IMR-90 (cell line): ENCODE data around the gene LEMD3.

Experiments used
- BHLHE40 ChIP-seq: fragments of 150-350 bp; IDR thresholded peaks from 2 replicates; pipeline ENCODE4 v1.6.1; 2016; ENCODE audit warnings: mild to moderate bottlenecking, low read depth, low read length
- POLR2A ChIP-seq: IDR thresholded peaks from 2 replicates; pipeline ENCODE4 v1.6.1; 2012; ENCODE audit warnings: mild to moderate bottlenecking, low read depth, low read length
- RCOR1 ChIP-seq: IDR thresholded peaks from 2 replicates; pipeline ENCODE4 v1.6.1; 2012; ENCODE audit warnings: mild to moderate bottlenecking, low read length, improper control_type of control experiment; ENCODE audit not compliant: insufficient replicate concordance
- RFX5 ChIP-seq: IDR thresholded peaks from 2 replicates; pipeline ENCODE4 v1.8.0; 2012; ENCODE audit warnings: low read depth, mild to moderate bottlenecking, low read length, moderate library complexity
- TF ChIP-seq, protein P1 (sequence below): conservative IDR thresholded peaks from 2 replicates; pipeline ENCODE4 v1.5.1; 2012; ENCODE audit warnings: mild to moderate bottlenecking, low read depth, low read length, improper control_type of control experiment

DNA sequence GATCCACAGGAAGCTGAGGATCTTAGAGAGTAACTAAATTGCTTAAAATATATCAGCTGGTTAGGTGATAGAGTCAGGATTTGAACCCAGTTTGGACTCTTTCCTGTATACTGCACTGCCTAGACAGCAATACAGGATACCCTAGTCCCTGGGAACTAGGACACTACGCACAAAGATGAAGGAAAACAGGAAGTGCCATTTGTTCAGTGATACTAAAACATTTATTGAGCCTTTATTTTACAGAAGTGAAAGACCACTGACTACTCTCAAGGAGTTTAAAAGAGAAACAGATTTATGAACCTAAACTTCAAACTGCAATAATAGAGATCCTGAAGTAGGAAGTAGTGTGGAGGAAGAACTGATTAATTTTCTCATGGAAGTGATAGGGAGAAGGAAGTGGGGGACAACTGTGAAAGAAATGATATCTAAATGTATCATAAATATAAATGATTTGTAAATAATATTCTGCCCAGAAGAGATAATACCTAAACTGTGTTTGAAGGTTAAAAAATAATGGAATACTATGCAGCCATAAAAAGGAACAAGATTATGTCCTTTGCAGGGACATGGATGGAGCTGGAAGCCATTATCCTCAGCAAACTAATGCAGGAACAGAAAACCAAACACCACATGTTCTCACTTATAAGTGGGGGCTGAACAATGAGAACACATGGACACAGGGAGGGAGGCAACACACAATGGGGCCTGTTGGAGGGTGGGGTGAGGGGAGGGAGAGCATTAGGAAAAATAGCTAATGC is 127.3 kb downstream of the LEMD3 start:
- TF ChIP-seq, protein P1, sequence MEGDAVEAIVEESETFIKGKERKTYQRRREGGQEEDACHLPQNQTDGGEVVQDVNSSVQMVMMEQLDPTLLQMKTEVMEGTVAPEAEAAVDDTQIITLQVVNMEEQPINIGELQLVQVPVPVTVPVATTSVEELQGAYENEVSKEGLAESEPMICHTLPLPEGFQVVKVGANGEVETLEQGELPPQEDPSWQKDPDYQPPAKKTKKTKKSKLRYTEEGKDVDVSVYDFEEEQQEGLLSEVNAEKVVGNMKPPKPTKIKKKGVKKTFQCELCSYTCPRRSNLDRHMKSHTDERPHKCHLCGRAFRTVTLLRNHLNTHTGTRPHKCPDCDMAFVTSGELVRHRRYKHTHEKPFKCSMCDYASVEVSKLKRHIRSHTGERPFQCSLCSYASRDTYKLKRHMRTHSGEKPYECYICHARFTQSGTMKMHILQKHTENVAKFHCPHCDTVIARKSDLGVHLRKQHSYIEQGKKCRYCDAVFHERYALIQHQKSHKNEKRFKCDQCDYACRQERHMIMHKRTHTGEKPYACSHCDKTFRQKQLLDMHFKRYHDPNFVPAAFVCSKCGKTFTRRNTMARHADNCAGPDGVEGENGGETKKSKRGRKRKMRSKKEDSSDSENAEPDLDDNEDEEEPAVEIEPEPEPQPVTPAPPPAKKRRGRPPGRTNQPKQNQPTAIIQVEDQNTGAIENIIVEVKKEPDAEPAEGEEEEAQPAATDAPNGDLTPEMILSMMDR: no peak
- no peak for TF ChIP-seq BHLHE40
- no peak for TF ChIP-seq RCOR1
- no peak for TF ChIP-seq RFX5
- no peak for TF ChIP-seq POLR2A
